ENCODE results near the gene TGFB3.

DNA sequence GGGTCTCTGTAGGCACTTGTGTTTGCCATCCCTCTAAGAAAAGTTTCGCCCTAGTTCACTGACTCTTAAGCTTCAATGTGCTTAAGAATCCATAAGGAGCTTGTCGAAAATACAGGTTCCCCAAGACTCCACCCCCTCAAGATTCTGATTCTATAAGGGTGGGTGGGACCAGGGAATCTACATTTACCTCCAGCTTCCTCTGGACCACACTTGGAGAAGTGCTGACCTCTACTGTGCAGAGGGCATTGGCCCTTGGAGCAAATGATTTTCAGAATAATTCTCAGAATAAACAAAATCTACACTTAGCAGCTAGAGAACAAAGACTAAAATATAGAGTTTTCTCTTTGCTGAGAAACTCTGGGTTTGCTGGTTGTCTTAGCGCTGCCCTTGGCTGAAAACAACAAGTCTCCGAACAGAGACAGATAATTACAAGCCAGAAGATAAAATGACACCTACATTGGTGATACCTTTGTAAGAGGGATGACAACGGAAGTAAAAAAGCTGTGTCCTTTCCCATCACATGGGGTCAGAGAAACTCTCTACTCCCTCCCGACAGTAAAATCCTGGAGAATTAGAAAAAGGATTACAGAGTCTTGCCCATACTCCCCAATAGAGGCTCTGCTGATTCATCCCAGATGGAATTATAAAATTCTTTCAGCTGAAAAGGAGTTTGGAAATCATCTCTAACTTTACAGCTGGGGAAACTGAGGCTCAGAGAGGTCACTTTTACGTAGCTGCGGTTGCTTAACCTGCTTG lies 4.8 kb downstream of the TGFB3 start:
- TF ChIP-seq, protein P1, sequence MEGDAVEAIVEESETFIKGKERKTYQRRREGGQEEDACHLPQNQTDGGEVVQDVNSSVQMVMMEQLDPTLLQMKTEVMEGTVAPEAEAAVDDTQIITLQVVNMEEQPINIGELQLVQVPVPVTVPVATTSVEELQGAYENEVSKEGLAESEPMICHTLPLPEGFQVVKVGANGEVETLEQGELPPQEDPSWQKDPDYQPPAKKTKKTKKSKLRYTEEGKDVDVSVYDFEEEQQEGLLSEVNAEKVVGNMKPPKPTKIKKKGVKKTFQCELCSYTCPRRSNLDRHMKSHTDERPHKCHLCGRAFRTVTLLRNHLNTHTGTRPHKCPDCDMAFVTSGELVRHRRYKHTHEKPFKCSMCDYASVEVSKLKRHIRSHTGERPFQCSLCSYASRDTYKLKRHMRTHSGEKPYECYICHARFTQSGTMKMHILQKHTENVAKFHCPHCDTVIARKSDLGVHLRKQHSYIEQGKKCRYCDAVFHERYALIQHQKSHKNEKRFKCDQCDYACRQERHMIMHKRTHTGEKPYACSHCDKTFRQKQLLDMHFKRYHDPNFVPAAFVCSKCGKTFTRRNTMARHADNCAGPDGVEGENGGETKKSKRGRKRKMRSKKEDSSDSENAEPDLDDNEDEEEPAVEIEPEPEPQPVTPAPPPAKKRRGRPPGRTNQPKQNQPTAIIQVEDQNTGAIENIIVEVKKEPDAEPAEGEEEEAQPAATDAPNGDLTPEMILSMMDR (IDR thresholded peaks at IDR 0.05) = no peak
- TF ChIP-seq EZH2 (IDR thresholded peaks at IDR 0.05) (no peak), EZH2phosphoT487 (IDR thresholded peaks at IDR 0.05) (no peak)

All from neural progenitor cell (in vitro differentiated cells).